BJ (cell line): ENCODE data around the gene RALGAPA2. TPM values are rescaled to one million over a fixed set of nuclear protein-coding genes. Genes with fewer than 3 reads are reported as not detected.

ENCODE experiments used
- CTCF ChIA-PET: fragments of 350-600 bp; formaldehyde crosslinking; extraction: SDS; loops from one replicate; lab custom pipeline; 2021; ENCODE audit warnings: antibody characterized with exemption, inconsistent platforms; lab: Yijun Ruan, JAX
- POLR2A ChIA-PET: fragments of 300-600 bp; sonication (Branson Sonifier 250); formaldehyde crosslinking; extraction: SDS; loops from one replicate; lab custom pipeline; 2021; ENCODE audit warnings: antibody characterized with exemption; lab: Charles Lee
- DNase-seq: peaks from one replicate; pipeline ENCODE4 v3.0.0-alpha.2; 2011; ENCODE audit warnings: low read depth
- H3K27me3 ChIP-seq: 2 replicates; pipeline ENCODE4 v1.6.0; 2011; ENCODE audit warnings: low read length; ENCODE audit not compliant: control insufficient read depth, insufficient read depth
- H3K36me3 ChIP-seq: 2 replicates; pipeline ENCODE4 v1.5.1; 2011; ENCODE audit warnings: low read length; ENCODE audit not compliant: control insufficient read depth, insufficient read depth
- H3K4me3 ChIP-seq: 2 replicates; pipeline ENCODE4 v1.5.1; 2011; ENCODE audit warnings: low read depth, mild to moderate bottlenecking, control low read depth, low read length
- polyA plus RNA-seq: library from polyadenylated mRNA; depleted of rRNA; stranded (reverse); fragments of >200 nt; gene quantifications from 2 replicates; pipeline ENCODE4 v1.2.3, GENCODE V29; 2011
- TF ChIP-seq, protein P1 (sequence below): IDR thresholded peaks from 2 replicates; pipeline ENCODE4 v1.5.1; 2011; ENCODE audit warnings: low read depth, mild to moderate bottlenecking, control low read depth, inconsistent platforms, low read length, moderate library complexity; ENCODE audit not compliant: insufficient read depth

Gene RALGAPA2
- polyA plus RNA-seq, 1 experiment, result 1.4 TPM

DNA sequence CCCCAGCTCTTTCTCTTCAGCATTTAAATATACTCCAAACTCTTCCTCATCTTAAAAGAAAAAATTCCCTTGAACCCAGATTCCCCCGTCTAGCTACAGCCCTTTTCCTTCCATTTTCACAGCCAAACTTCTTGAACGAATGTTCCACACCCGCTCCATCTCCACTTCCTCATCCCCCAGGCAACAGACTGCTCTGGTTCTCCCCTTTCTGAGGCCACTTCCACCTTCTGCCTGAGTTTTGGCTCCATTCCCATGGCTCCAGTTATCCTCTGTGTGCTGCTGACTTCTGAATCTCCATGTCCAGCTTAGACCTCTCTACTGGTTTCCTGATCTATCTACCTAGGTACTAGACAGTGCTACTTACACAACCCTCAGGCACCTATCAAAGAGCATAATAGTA lies 106.4 kb downstream of the RALGAPA2 start:
- CTCF ChIA-PET, result interaction anchor here (3.8 kb wide), 1 partner anchor 12 kb away, joined by 24 read pairs; no protein-coding TSS in a partner anchor
- TF ChIP-seq, protein P1, sequence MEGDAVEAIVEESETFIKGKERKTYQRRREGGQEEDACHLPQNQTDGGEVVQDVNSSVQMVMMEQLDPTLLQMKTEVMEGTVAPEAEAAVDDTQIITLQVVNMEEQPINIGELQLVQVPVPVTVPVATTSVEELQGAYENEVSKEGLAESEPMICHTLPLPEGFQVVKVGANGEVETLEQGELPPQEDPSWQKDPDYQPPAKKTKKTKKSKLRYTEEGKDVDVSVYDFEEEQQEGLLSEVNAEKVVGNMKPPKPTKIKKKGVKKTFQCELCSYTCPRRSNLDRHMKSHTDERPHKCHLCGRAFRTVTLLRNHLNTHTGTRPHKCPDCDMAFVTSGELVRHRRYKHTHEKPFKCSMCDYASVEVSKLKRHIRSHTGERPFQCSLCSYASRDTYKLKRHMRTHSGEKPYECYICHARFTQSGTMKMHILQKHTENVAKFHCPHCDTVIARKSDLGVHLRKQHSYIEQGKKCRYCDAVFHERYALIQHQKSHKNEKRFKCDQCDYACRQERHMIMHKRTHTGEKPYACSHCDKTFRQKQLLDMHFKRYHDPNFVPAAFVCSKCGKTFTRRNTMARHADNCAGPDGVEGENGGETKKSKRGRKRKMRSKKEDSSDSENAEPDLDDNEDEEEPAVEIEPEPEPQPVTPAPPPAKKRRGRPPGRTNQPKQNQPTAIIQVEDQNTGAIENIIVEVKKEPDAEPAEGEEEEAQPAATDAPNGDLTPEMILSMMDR, result no peak
- Histone ChIP-seq H3K36me3 (no peaks in the 10 kb centered on the region; the same call in 1 of the 2 replicates), H3K4me3 (no peak overlapping the region), H3K27me3 (no peaks in the 10 kb centered on the region)
- POLR2A ChIA-PET, result no interaction called here
- no peak for DNase-seq

DNA sequence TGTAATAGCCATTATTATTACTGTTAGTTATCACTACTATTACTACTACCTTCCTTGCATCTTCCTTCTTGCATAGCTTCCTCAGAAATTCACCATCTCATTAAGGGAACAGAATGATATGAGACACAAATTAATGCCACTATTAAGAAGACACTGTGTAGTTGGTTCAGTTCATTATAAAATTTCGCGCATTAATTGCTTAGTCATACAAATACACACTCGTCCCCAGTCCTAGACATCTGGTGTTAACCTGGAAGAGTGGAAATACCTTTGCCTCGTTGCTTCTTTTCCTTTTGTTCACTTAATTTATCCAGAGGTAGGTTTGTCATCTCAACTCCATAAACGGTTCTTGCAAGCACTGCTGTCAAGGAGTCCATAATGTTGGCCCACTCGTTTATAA lies 107.5 kb downstream of the RALGAPA2 start:
- CTCF ChIA-PET, result interaction anchor here (0.7 to 3.8 kb wide), 2 partner anchors 11 to 232 kb away, joined by 3 to 24 read pairs; no protein-coding TSS in a partner anchor
- POLR2A ChIA-PET, result no interaction called here
- H3K36me3 ChIP-seq, result no peaks in the 10 kb centered on the region
- no peaks in the 10 kb centered on the region for H3K27me3 ChIP-seq
- no peak overlapping the region for H3K4me3 ChIP-seq
- TF ChIP-seq, protein P1, result no peak
- DNase-seq, result no peak

DNA sequence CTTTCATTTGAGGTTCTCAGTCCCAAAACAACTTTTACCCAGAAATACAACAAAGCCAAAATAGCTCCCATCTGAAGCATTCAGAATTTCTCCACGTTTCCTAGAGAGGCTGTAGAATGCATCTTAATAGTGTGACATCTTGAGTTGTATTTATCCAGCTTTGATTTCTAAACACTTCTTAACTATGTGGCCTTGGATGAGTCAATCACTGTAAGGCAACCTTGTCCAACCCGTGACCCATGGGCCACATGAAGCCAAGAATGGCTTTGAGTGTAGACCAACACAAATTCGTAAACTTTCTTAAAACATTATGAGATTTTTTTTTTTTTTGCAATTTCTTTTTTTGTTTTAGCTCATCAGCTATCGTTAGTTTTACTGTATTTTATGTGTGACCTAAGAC lies 108.1 kb downstream of the RALGAPA2 start:
- no peaks in the 10 kb centered on the region for H3K27me3 ChIP-seq

DNA sequence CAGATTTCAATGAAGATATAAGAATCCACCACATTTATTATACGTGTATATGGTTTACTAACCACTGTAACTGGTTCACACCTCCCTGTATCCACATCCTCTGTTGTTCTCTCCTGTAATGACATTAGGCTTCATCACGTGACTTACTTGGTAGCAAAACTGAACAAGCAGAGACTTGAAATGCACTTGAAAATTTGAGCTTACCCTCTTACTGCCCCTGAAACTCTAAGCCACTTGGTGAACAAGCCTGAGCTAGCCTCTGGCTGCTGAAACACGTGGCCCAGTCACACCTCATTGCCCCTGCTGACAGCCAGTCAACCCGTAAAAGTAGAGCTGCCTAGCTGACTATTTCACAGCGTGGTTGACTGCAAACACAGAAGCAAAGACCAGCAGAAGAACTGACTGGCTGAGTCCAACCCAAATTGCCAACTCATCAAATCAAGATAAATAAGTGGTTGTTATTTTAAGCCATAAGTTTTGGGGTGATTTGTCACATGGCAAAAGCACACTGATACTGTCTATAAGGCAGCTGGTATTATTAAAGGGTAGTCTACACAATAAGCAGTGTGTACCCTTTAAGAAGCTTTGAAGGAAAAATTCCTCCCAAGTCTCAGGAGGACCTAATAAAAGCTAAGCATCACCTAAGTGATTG lies 109.0 kb downstream of the RALGAPA2 start:
- no peaks in the 10 kb centered on the region for H3K36me3 ChIP-seq
- ChIA-PET CTCF (interaction anchor here (1.0 to 3.8 kb wide), 2 partner anchors 10 to 21 kb away, joined by 3 to 24 read pairs; no protein-coding TSS in a partner anchor), POLR2A (no interaction called here)
- TF ChIP-seq, protein P1, result no peak
- H3K4me3 ChIP-seq, result no peak overlapping the region
- no peaks in the 10 kb centered on the region for H3K27me3 ChIP-seq
- no peak for DNase-seq

More for the DNA sequence above, 108.1 kb downstream of the RALGAPA2 start:
- ChIA-PET POLR2A (no interaction called here), CTCF (interaction anchor here (0.7 to 3.8 kb wide), 3 partner anchors 11 to 233 kb away, joined by 3 to 24 read pairs (median 3); no protein-coding TSS in a partner anchor)
- Histone ChIP-seq H3K36me3 (no peaks in the 10 kb centered on the region), H3K4me3 (no peak overlapping the region)
- TF ChIP-seq, protein P1, result no peak
- no peak for DNase-seq

DNA sequence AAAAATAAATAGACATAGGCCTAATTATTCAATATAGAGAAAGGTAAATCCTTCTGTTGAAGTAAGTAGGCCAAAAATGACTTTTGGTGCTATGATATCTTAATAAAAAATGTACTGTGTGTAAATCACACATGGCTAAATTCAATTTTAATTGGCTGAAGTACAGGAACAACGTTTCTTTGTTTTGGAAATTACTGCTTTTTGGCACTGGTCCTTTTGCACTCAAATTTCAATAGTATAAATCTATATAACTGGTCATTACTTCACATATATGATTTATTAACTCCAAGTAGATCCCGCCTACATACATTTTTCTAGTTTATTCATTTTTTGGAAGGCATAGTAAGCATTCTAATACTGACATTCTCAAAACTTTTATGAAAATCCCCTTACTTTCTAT lies 114.5 kb downstream of the RALGAPA2 start:
- TF ChIP-seq, protein P1, result no peak
- no peak for DNase-seq
- ChIA-PET CTCF (no interaction called here), POLR2A (no interaction called here)
- Histone ChIP-seq H3K36me3 (no peaks in the 10 kb centered on the region), H3K4me3 (no peak overlapping the region), H3K27me3 (no peaks in the 10 kb centered on the region)
